Hematopoietic multipotent progenitor cell treated with erythropoietin and hydrocortisone succinate and interleukin-3 and kit ligand, for 6 days (in vitro differentiated cells): ENCODE results near the gene CCDC106.
A peak's percentile ranks its signal among the peaks of the same experiment; 100 is the strongest.

Experiments
- DNase-seq: peaks from one replicate; pipeline ENCODE4 v3.0.0-alpha.2; 2015

Gene CCDC106

GRCh38 chr19:55614711-55615542 lies 33.1 kb upstream of the CCDC106 start:
- DNase-seq, result no peak

DNA sequence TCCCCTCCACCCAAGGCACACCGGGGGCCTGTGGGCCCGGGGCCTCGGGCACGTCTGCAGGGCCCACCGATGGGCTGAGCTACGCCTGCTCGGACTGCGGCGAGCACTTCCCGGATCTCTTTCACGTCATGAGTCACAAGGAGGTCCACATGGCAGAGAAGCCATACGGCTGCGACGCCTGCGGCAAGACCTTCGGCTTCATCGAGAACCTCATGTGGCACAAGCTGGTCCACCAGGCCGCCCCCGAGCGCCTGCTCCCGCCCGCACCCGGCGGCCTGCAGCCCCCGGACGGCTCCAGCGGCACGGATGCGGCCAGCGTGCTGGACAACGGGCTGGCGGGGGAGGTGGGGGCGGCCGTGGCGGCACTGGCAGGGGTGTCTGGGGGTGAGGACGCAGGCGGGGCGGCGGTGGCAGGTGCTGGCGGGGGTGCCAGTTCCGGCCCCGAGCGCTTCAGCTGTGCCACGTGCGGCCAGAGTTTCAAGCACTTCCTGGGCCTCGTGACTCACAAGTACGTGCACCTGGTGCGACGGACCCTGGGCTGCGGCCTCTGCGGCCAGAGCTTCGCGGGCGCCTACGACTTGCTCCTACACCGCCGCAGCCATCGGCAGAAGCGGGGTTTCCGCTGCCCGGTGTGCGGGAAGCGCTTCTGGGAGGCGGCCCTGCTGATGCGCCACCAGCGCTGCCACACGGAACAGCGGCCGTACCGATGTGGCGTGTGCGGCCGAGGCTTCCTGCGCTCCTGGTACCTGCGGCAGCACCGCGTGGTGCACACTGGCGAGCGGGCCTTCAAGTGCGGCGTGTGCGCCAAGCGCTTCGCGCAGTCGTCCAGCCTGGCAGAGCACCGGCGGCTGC lies 32.2 kb upstream of the CCDC106 start:
- DNase-seq, result no peak

DNA sequence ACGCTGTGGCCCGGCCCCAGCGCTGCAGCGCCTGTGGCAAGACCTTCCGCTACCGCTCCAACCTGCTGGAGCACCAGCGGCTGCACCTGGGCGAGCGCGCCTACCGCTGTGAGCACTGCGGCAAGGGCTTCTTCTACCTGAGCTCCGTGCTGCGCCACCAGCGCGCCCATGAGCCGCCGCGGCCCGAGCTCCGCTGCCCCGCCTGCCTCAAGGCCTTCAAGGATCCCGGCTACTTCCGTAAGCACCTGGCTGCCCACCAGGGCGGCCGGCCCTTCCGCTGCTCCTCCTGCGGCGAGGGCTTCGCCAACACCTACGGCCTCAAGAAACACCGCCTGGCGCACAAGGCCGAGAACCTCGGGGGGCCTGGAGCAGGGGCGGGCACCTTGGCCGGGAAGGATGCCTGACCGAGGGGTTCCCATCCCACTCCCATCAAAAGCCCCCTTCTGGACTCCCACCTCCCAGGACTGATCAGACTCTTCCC lies 31.6 kb upstream of the CCDC106 start:
- no peak for DNase-seq

- DNase-seq, result no peak
These were observed 30.6 kb upstream of the CCDC106 start for GRCh38 chr19:55617426-55617825.

- no peak for DNase-seq
These were observed 29.6 kb upstream of the CCDC106 start for GRCh38 chr19:55618426-55618825.

DNA sequence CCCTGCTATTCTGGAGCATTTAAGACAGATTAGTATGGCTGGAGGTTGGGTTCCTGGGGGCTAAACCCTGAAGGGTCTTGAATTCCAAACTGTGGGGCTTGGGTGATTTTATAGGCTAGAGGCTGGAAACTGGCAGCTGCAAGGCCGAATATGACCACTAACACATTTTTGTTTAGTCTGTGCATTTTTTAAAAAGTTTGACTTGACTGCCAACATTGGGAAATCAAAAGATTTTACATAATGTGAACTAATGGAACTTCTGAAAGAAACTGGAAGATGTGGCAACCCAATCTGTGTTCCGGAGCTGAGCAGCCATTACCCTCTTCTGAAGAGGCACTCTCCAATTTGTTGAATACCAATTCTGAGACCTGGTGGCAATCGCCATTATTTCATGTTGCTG lies 28.7 kb upstream of the CCDC106 start:
- no peak for DNase-seq

DNA sequence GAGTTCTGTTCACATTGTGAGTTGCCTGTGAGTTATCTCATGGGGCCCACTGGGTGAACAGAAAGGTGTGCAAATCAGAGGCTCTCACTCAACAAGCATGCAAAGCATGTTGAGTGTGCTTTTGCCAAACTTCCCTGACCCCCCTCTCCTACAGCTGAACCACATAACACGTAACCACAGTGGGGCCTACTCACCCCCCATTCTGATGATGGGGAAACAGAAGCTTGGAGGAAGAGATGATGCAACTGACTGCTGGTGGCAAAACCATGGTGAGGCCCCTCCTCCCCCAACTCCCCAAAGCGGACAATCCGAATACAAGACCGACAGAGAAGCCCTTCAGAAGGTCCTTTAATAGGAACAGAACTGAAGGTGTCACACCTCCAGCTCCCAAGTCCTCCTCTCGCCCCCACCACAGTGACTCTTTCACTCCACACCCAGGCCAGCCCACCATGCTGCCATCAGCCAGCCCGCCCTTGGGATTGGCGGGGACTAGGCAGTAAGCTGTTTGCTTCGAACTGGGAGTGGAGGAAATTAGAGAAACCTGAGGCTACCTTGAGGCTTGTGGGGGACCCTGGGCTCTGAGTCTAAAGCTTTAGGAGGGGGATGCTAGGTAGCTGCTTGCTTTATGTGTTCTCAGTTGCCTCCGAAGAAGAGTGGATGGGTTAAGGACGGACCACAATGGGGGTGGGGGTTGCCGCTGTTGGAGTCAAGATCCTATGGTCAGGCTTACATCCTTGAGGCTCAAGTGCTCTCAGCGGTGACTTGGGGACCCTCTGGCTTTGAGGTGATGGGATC lies 27.4 kb upstream of the CCDC106 start:
- peak; percentile 77 for DNase-seq

- no peak for DNase-seq
These were observed 26.8 kb upstream of the CCDC106 start for GRCh38 chr19:55621205-55621672.

- no peak for DNase-seq
These were observed 26.3 kb upstream of the CCDC106 start for GRCh38 chr19:55621673-55622231.

DNA sequence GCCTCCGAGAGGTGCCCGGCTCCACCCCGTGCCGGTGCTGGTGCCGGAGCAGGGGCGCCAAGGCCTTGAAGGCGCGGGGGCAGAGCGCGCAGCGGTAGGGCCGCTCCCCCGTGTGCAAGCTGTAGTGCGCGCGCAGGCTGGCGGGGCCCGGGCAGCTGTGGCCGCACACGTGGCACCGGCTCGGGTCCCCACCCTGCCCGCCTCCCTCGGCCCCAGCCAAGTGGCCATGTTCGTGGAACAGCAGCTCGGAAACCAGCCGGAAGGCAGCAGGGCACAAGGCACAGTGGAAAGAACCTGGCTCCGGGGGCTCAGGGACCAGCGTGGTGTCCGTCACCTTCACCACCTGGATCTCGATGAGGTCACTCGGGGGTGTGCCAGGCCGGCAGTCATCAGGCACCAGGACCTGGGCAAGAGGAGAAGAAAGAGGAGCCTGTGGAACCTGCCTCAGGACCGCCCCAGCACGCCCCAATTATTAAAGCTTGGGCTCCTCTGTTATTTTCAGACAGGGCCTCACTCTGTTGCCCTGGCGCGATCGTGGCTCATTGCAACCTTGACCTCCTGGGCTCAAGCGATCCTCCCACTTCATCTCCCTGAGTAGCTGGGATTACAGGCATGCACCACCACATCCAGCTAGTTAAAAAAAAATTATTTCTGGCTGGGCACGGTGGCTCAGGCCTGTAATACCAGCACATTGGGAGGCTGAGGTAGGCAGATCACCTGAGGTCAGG lies 25.6 kb upstream of the CCDC106 start:
- DNase-seq, result no peak

GRCh38 chr19:55623130-55623529 lies 24.9 kb upstream of the CCDC106 start:
- no peak for DNase-seq

DNA sequence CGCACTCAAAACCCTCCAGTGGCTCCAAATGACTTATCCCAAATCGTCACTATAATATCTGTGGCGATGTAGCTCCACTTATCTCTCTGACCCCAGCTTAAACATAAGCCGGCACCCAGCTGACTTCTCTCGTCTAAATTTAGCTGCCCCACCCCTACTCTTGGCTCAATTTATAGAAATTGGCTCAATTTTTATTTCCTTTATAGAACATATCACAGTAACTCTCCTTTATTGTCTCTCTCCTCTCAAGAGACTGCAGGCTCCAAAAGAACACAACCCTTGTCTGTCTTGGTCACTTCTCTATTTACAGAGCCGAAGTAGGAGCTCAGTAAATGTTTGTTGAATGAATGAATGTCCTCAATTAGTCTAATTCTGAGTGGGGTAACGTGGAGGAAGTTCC lies 24.5 kb upstream of the CCDC106 start:
- no peak for DNase-seq

DNA sequence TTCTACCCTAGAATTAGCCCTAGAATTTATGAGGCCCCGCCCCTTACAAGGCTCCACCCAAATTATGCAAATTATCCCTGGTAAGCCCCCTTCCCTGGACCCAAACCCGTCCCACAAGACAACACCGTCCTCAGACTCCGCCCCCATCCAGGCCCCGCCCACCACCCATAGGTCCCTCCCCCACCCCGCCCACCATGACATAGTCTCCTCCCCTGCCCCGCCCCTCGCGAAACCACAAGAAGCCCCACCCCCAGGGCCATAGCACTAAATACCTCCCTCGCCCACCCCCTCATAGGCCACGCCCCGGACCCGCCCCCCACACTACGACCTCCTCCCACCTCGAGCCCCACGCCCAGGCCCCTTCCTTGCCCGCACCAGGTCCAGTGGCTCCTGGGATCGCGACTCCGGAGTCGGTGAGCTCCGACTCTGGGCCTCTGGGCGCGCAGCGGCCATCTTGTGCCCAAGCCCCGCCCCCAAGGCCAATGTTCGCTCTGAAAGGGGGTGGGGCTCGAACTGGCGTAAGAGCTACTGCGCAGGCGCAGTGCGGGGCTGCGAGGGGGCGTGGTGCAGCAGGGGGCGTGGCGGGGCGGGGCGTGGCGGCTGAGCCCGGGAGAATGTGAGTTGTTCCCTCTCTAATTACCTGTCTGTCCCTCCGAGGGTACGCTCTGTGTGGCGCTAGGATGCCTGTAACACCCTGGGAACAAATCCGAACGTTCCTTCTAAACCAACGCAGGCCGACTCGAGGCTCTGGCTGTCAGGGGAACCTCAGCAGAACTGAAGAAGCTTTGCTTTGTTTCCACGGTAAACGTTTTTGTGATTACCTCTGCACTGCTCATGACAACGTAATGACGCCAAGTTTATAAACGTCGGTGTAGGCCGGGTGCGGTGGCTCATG lies 23.7 kb upstream of the CCDC106 start, which contains the start of gene ZNF784:
Gene ZNF784 (minus strand): TSS at position 458 of the 895 bp plus-strand sequence. CDS start 5 bp downstream, at position 453.
- DNase-seq, result peak; percentile 98

DNA sequence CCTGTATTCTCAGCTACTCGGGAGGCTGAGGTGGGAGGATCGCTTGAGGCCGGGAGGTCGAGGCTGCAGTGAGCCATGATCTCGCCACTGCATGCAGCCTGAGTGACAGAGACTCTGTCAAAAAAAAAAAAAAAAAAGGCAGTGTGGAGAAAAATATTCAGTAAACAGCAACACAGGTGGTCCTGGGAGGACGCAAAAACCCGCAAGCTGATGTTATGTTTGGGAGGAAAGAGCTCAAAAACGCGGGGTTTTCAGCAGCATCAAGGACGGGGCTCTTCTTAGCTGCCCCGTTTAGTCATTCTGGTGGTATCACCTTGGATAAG lies 23.0 kb upstream of the CCDC106 start:
- DNase-seq, result no peak

GRCh38 chr19:55626350-55626749 lies 21.7 kb upstream of the CCDC106 start:
- DNase-seq, result no peak

- DNase-seq, result peak; percentile 98
These were observed 15.6 kb upstream of the CCDC106 start for GRCh38 chr19:55632463-55632834.

- DNase-seq, result peak; percentile 67
These were observed 14.2 kb upstream of the CCDC106 start for GRCh38 chr19:55633861-55634260.

DNA sequence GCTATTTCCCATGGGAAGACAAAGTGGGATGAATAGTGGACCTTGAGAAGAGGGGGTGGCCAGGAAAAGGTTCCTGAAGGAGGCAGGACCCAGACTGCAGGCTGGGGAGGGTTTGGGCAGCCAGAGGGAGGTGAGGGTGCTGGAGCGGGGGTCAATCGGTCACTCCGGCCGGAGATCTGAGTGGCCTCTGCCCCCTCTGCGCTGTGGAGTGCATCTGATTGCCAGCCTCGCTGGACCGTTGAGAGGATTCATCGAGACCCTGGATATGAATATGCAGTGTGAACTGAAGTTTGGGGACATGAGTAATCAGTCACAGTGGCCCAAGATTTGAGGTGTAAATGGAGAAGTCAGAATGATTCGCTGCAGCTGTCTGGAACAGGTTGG lies 12.7 kb upstream of the CCDC106 start:
- no peak for DNase-seq

DNA sequence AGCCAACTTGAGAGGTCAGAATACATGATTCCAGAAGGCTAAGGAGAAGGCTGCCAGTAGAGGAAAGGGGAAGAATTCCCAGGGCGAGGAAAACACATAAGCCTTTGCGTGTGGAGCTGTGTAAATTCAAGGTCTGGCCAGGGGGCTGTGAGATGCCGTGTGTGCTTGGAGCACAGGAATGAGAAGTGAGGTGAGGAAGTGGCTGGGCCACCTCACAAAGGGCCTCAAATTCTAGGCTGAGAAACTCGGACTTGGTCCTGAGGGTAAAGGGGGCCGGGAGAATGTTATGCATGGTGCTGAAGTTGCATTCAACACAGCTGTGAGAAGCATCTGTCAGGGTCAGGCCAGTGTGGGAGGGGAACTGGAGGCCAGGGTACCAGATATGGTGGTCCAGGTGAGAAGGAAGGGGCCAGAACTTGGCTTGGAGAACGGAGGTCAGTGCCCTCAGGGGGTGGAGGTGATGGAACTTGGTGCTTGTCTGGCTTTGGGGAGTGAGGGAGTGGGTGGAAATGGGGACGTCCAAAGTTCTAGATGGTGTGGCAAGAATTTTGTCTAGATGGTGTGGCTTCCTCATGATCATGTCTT lies 12.1 kb upstream of the CCDC106 start:
- no peak for DNase-seq

GRCh38 chr19:55636723-55637122 lies 11.3 kb upstream of the CCDC106 start:
- no peak for DNase-seq

DNA sequence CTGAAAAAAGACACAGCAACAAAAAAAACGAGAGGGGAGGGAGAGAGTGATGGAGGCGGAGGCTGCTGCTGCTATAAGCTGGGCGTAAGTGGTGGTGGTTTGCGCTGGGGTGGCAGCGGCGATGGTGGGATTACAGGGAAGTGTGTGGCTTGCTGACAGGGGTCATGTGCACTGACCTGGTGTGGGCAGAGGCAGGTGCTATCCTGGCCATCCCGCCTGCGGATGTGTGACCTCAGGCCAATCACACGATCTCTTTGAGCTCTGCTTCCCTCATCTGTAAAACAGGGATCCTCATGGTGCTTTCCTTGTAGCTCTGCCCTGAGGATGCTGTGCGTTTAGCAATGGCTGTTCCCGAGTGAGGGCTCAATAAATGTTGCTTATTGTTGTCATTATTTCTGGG lies 10.5 kb upstream of the CCDC106 start:
- no peak for DNase-seq
